ENCODE measurements around the gene FAM43B. TPM values are rescaled to one million over a fixed set of nuclear protein-coding genes. Genes with fewer than 3 reads are reported as not detected.

FAM43B gene
- total RNA-seq, 2 experiments from 2014 or later = not detected

DNA sequence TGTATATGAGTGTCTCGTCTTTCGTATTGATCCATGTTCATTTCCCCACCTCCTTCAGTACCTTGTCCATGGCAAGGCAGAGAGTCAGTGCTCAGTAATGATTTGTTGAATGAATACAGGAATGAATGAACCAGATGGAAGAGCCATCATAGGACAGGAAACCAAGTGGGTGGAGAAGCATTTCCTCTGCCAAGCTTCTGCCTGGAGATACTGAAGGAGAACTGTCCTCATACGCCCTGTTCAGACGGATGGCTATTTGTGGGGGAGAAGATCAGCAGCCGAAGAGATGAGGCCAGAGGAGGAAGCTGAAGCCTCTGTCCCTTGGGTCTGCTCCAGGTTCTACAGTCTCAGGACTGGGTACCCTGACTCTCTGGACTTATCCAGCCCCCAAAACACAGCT lies 5.8 kb downstream of the FAM43B start:
- CTCF ChIA-PET = no interaction called here
- no peaks in the 10 kb centered on the region for H3K36me3 Mint-ChIP-seq
- no peak for DNase-seq
- H3K4me1 Mint-ChIP-seq (ENCODE audit: low read depth) = peaks cover 2% of the 10 kb centered on the region
- POLR2A ChIA-PET = no interaction called here
- H3K27me3 Mint-ChIP-seq = peaks cover 28% of the 10 kb centered on the region
- no peak overlapping the region for H3K27ac Mint-ChIP-seq
- no peak overlapping the region for H3K4me3 Mint-ChIP-seq
- H3K9me3 Mint-ChIP-seq = no peaks in the 10 kb centered on the region
- intact Hi-C loops (cut with micrococcal nuclease) = no loop called here

DNA sequence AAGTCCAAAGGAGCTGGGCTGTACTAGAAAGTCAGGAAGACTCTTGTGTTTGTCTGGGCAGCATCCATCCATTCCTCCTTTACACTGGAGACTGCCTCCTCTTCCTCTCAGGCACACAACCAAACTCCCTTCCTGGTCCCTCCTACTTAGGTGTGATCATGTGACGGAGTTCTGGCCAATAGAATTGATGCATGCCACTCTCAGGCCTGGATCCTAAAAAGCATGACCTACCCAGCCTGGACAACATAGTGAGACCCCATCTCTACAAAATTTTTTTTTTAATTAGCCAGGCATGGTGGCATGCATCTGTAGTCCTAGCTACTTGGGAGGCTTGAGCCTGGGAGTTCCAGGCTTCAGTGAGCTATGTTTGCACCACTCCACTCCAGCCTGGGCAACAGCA lies 8.6 kb downstream of the FAM43B start:
- POLR2A ChIA-PET = interaction anchor here (0.6 kb wide), 1 partner anchor 27 kb away, joined by 3 read pairs; no protein-coding TSS in a partner anchor
- no peak for DNase-seq
- H3K4me1 Mint-ChIP-seq (ENCODE audit: low read depth) = no peaks in the 10 kb centered on the region
- no peak overlapping the region for H3K4me3 Mint-ChIP-seq
- intact Hi-C loops (cut with micrococcal nuclease) = no loop called here
- no peaks in the 10 kb centered on the region for H3K36me3 Mint-ChIP-seq
- H3K27me3 Mint-ChIP-seq = peaks cover 15% of the 10 kb centered on the region
- no peak overlapping the region for H3K27ac Mint-ChIP-seq
- no peaks in the 10 kb centered on the region for H3K9me3 Mint-ChIP-seq
- CTCF ChIA-PET = no interaction called here

DNA sequence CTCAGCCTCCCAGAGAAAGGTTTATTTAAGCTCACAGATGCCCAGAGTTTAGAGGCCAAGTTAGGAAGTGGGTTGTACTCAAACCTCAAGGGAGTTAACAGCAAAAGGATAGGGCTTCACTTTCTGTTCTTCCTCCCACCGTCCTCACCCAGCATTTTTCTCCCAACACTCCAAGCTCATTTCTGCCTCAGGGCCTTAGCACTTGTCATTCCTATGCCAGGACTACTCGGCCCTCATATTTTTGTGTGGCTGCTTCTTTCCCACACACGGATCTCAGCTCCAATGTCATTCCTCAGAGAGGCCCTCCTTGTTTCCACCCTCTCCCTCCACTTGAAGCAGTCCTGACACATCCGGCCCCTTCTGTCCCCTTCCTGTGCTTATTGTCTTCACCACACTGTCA lies 12.9 kb downstream of the FAM43B start:
- ChIA-PET CTCF (interaction anchor here (2.4 kb wide), 1 partner anchor 10 kb away, joined by 12 read pairs; no protein-coding TSS in a partner anchor), POLR2A (no interaction called here)
- H3K36me3 Mint-ChIP-seq = no peaks in the 10 kb centered on the region
- no peaks in the 10 kb centered on the region for H3K9me3 Mint-ChIP-seq
- no peaks in the 10 kb centered on the region for H3K4me1 Mint-ChIP-seq (ENCODE audit: low read depth)
- intact Hi-C loops (cut with micrococcal nuclease) = no loop called here
- H3K27me3 Mint-ChIP-seq = peaks cover 27% of the 10 kb centered on the region
- H3K27ac Mint-ChIP-seq = no peak overlapping the region
- no peak for DNase-seq
- H3K4me3 Mint-ChIP-seq = no peak overlapping the region

DNA sequence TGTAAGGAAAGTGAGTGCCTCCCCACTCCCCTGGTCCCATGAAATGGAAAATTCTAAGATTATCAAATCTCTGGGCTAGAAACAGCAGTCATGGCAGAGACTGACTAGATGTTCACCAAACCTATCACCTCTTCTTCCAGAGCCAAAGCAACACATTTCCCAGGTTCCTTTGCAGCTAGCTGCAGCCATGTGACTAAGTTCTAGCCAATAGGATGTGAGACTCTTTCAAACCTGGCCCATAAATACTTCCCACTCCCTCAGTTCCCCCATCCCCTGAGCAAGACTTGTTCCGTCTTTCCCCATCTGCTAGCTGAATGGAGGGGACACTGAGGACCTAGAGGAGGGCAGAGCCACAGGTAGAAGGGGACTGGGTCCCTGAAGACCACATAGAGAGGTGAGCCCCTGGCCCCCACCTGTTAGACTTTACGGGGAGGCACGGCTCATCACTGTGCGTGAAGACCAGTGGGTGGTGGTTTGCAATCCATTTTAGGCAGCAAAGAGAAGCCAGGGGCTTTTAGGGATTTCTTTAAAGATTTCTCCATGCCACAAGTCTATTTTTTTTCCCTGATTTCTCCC lies 17.2 kb downstream of the FAM43B start:
- peaks cover 3% of the 10 kb centered on the region for H3K36me3 Mint-ChIP-seq
- intact Hi-C loops (cut with micrococcal nuclease) = no loop called here
- peaks cover 6% of the 10 kb centered on the region for H3K9me3 Mint-ChIP-seq
- no peak overlapping the region for H3K27ac Mint-ChIP-seq
- ChIA-PET CTCF (no interaction called here), POLR2A (no interaction called here)
- DNase-seq = no peak
- H3K27me3 Mint-ChIP-seq = peaks cover 20% of the 10 kb centered on the region
- no peak overlapping the region for H3K4me3 Mint-ChIP-seq
- no peaks in the 10 kb centered on the region for H3K4me1 Mint-ChIP-seq (ENCODE audit: low read depth)

DNA sequence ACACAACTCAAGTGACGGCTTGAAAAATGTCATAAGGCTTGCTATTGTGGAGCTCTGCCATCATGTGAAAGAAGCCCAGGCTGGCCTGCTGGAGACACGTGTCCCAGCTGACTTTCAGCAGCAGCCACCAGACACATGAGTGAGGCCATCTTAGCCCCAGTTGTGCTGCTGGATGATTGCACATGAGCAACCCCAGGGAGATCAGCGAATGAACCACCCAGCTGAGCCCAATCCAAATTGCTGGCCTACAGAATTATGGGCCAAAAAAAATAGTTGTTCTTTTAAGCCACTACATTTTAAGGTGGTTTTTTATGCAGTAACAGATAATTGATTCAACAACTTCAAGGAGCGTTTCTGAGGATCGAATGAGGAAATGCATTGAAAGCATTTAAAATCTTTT lies 19.1 kb downstream of the FAM43B start:
- Mint-ChIP-seq H3K27me3 (peaks cover 18% of the 10 kb centered on the region), H3K4me3 (no peak overlapping the region), H3K36me3 (peaks cover 3% of the 10 kb centered on the region), H3K4me1 (ENCODE audit: low read depth) (no peaks in the 10 kb centered on the region), H3K27ac (no peak overlapping the region), H3K9me3 (peaks cover 6% of the 10 kb centered on the region)
- ChIA-PET CTCF (no interaction called here), POLR2A (no interaction called here)
- intact Hi-C loops (cut with micrococcal nuclease) = no loop called here
- DNase-seq = no peak

DNA sequence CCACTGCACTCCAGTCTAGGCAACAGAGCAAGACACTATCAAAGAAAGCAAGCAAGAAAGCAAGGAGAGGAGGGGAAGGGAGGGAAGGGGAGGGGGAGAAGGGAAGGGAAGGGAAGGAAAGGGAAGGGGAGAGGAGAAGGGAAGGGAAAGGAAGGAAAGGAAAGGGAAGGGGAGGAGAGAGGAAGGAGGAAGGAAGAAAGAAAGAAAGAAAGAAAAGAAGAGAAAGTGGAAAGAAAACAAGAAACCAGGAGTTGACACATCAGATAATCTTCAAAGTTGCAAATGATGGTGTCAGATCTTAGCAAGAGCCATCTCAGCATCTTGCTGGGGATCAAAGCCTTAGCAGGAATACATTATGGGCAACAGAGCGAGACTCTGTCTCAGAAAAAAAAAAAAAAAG lies 21.6 kb downstream of the FAM43B start:
- ChIA-PET CTCF (interaction anchor here (1.2 to 3.9 kb wide), 3 partner anchors 35 to 68 kb away, joined by 3 to 75 read pairs (median 12); partner anchors contain the start of gene PINK1), POLR2A (interaction anchor here (0.6 kb wide), 1 partner anchor 413 kb away, joined by 3 read pairs; no protein-coding TSS in a partner anchor)
- Mint-ChIP-seq H3K27ac (no peak overlapping the region), H3K9me3 (peaks cover 6% of the 10 kb centered on the region), H3K27me3 (peaks cover 15% of the 10 kb centered on the region), H3K36me3 (peaks cover 3% of the 10 kb centered on the region), H3K4me1 (ENCODE audit: low read depth) (no peaks in the 10 kb centered on the region), H3K4me3 (no peak overlapping the region)
- intact Hi-C loops (cut with micrococcal nuclease) = no loop called here
- no peak for DNase-seq

DNA sequence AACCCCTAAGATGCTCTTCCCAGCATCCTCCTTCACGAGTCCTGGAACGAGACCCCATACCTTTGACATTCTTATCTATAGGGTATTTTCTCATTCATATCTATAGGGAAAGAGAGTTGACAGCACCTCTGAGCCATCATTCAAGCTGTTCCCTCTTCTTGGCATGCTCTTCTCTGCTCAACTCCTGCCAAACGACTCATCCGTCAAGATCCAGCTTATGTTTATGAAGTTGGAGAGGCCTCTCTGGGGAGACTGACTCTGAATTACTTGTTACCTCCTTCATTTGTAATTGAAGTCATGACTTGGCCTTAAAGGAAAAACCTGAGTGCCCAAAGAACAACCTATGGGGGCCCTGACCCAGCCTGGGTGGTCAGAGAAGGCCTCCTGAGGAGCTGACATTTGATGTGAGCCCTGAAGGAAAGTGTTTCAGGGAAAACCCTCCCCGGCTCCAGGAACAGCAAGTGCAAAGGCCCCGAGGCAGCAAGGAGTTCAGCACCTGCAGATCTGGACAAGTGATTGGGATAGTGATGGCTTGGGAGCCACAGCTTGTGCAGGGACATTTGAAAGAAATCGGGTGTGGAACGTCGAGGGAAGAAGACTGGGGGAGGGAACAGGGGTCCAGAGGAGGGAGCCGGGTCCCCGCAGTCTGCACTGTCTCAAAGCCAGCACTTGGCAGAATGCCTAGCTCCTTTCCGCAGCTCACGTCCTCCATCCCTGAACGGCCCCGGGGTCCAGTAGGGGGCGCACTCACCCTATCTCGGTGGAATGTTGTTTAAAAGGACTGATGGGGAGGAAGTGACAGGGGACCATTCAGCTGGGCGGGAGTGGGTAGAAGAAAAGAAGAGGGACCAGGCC lies 22.5 kb downstream of the FAM43B start:
- no peaks in the 10 kb centered on the region for H3K4me1 Mint-ChIP-seq (ENCODE audit: low read depth)
- CTCF ChIA-PET = interaction anchor here (0.6 to 3.9 kb wide), 15 partner anchors 9 to 620 kb away, joined by 3 to 75 read pairs (median 4); partner anchors contain the start of genes DDOST, FAM43B and PINK1
- H3K36me3 Mint-ChIP-seq = peaks cover 3% of the 10 kb centered on the region
- H3K4me3 Mint-ChIP-seq = no peak overlapping the region
- intact Hi-C loops (cut with micrococcal nuclease) = loop anchor here (1.0 kb wide), 1 partner anchor 65 kb away; no protein-coding TSS in a partner anchor
- H3K27me3 Mint-ChIP-seq = peaks cover 10% of the 10 kb centered on the region
- no peak overlapping the region for H3K27ac Mint-ChIP-seq
- DNase-seq = peak; percentile 86
- POLR2A ChIA-PET = interaction anchor here (0.8 kb wide), 1 partner anchor 12 kb away, joined by 3 read pairs; no protein-coding TSS in a partner anchor
- H3K9me3 Mint-ChIP-seq = peaks cover 6% of the 10 kb centered on the region

DNA sequence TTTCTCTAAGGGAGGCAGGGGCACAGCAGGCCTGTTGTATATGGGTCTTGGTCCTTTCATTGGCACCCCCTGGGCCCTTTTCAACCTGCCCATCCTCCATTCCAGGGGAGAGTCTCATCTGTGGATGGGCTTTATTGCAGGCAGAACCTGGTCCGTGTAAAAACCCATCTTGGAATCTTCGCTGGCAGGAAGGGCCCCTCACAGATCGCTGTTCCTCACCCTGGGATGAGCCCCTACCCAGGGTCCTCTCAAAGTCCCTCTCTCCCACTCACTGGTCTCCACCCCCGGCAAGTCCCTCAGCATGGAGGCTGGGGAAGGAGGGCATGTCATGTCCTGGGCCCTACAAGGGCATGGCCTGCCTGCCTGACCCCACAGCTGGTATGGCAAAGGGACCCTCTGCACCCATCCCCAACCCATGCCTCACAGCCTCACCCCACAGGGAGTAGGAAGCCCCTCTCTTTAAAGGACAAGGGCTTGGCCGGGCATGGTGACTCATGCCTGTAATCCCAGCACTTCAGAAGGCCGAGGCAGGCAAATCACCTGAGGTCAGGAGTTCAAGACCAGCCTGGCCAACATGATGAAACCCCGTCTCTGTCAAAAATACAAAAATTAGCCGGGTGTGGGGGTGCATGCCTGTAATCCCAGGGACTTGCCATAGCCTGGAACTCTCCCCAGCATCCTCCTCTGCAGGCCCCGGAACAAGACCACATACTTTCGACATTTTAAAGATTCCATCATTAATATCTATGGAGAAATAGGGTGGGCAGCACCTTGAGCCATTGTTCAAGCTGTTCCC lies 23.4 kb downstream of the FAM43B start:
- POLR2A ChIA-PET = interaction anchor here (0.8 kb wide), 1 partner anchor 12 kb away, joined by 3 read pairs; no protein-coding TSS in a partner anchor
- Mint-ChIP-seq H3K4me3 (no peak overlapping the region), H3K27me3 (peaks cover 8% of the 10 kb centered on the region), H3K36me3 (peaks cover 3% of the 10 kb centered on the region), H3K9me3 (peaks cover 6% of the 10 kb centered on the region), H3K27ac (no peak overlapping the region), H3K4me1 (ENCODE audit: low read depth) (no peaks in the 10 kb centered on the region)
- CTCF ChIA-PET = interaction anchor here (0.6 to 3.9 kb wide), 12 partner anchors 10 to 619 kb away, joined by 3 to 75 read pairs (median 4); partner anchors contain the start of genes FAM43B and PINK1
- intact Hi-C loops (cut with micrococcal nuclease) = loop anchor here (1.0 kb wide), 1 partner anchor 65 kb away; no protein-coding TSS in a partner anchor
- no peak for DNase-seq

DNA sequence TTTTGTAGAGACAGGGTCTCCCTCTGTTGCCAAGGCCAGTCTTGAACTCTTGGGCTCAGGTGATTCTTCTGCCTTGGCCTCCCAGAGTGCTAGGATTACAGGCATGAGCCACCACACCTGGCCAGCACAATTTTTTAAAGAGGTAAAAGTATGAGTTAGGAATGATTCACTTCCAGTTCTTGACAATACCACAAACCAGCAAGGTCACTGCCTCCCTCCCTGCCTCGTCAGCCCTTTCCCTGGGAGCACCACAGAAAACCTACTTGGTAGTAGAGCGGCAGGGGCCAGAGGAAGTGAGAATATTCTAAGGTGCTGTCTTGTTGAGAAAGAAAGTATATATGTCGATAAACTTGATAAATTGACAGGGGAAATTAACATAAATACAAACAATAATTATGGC lies 25.7 kb downstream of the FAM43B start:
- CTCF ChIA-PET = no interaction called here
- H3K9me3 Mint-ChIP-seq = no peaks in the 10 kb centered on the region

DNA sequence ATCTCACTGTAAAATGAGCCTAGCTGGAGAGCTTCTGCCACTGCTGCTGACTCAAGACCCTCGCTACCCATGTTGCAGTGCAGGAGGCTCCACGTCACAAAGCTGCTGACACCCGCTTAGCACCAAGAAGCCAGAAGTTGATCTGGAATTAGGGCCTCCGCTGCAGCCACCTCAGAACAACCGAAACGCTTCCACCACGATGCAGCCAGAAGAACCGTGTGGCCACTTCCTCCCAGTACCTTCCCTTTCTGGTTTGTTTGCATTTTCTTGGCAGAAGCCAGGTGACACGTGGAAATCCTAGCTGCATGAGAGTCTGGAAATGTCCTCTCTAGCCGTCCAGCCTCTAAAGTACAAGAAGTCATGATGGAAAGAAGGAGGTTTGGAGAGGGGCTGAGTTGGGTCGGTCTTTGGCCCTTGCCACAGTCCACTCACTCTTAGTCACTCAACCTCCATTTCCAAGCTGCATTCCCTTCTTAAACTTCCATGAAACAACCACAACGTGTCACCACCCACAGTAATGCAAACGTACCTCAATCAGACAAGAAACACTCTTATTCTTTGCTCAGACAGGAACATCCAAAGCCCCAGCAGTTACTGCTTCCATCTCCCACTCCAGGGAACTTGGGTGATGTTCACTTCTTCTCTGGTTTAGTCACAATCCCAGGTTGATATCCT lies 26.5 kb downstream of the FAM43B start:
- H3K9me3 Mint-ChIP-seq = no peaks in the 10 kb centered on the region
- DNase-seq = no peak
- ChIA-PET CTCF (no interaction called here), POLR2A (no interaction called here)
- peaks cover 3% of the 10 kb centered on the region for H3K27me3 Mint-ChIP-seq
- no peaks in the 10 kb centered on the region for H3K36me3 Mint-ChIP-seq
- no peaks in the 10 kb centered on the region for H3K4me1 Mint-ChIP-seq (ENCODE audit: low read depth)
- intact Hi-C loops (cut with micrococcal nuclease) = no loop called here
- no peak overlapping the region for H3K27ac Mint-ChIP-seq
- no peak overlapping the region for H3K4me3 Mint-ChIP-seq

More for the DNA sequence above, 25.7 kb downstream of the FAM43B start:
- Mint-ChIP-seq H3K27me3 (peaks cover 7% of the 10 kb centered on the region), H3K4me3 (no peak overlapping the region), H3K36me3 (no peaks in the 10 kb centered on the region), H3K4me1 (ENCODE audit: low read depth) (no peaks in the 10 kb centered on the region), H3K27ac (no peak overlapping the region)
- intact Hi-C loops (cut with micrococcal nuclease) = no loop called here
- POLR2A ChIA-PET = no interaction called here
- no peak for DNase-seq

DNA sequence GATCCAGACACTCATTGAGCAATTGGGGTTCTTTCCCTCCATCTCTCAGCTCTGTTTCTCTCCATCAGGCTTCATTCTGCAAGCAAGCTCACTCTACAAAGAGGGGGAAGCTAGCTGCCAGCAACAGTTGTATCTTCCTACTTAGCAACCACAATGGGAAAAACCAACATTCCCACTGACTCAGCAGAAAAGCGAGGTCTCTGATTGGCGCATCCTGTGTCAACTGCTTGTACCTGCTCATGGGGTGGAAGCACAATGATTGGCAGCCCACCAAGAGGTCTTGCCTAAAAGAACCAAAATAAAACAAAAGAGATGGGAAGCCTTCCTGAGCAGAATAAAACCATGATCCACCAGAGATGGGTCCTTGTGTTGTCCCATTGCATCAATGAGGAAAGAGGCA lies 32.5 kb downstream of the FAM43B start:
- H3K4me1 Mint-ChIP-seq (ENCODE audit: low read depth) = peaks cover 11% of the 10 kb centered on the region
- ChIA-PET CTCF (no interaction called here), POLR2A (interaction anchor here (0.6 kb wide), 1 partner anchor 165 kb away, joined by 3 read pairs; no protein-coding TSS in a partner anchor)
- H3K9me3 Mint-ChIP-seq = no peaks in the 10 kb centered on the region
- no peak overlapping the region for H3K4me3 Mint-ChIP-seq
- intact Hi-C loops (cut with micrococcal nuclease) = no loop called here
- H3K36me3 Mint-ChIP-seq = no peaks in the 10 kb centered on the region
- DNase-seq = no peak
- H3K27me3 Mint-ChIP-seq = peaks cover 36% of the 10 kb centered on the region
- no peak overlapping the region for H3K27ac Mint-ChIP-seq

Measured in activated CD4-positive, alpha-beta memory T cell treated with anti-CD3 and anti-CD28 coated beads for 36 hours (primary cell).